GM21381 (cell line): Measurements from ENCODE around the gene BRD3OS.

ENCODE experiments used
- ATAC-seq: cut with Tn5 transposase; IDR thresholded peaks from one replicate; pipeline ENCODE4 v1.9.1; 2021; ENCODE audit warnings: mild to moderate bottlenecking, moderate library complexity; ENCODE audit not compliant: unreplicated experiment

BRD3OS gene

GRCh38 chr9:134031783-134032182, 6.5 kb downstream of the BRD3OS start:
- ATAC-seq: no peak

- ATAC-seq: no peak
These were observed 7.4 kb downstream of the BRD3OS start for GRCh38 chr9:134032456-134033222.

- no peak for ATAC-seq
These were observed 8.4 kb downstream of the BRD3OS start for GRCh38 chr9:134033516-134034214.

GRCh38 chr9:134034215-134035040, 9.1 kb downstream of the BRD3OS start:
- no peak for ATAC-seq

GRCh38 chr9:134035041-134036039, 10.1 kb downstream of the BRD3OS start:
- no peak for ATAC-seq

- no peak for ATAC-seq
These were observed 10.8 kb downstream of the BRD3OS start for GRCh38 chr9:134036130-134036529.

- ATAC-seq: no peak
These were observed 12.4 kb downstream of the BRD3OS start for GRCh38 chr9:134037641-134038040.

GRCh38 chr9:134039386-134040175, 14.3 kb downstream of the BRD3OS start:
- no peak for ATAC-seq

GRCh38 chr9:134040176-134040565, 14.9 kb downstream of the BRD3OS start:
- ATAC-seq: no peak

GRCh38 chr9:134040781-134041648, 15.7 kb downstream of the BRD3OS start:
- no peak for ATAC-seq

GRCh38 chr9:134041649-134041962, 16.3 kb downstream of the BRD3OS start:
- no peak for ATAC-seq

GRCh38 chr9:134043531-134043988, 18.3 kb downstream of the BRD3OS start:
- no peak for ATAC-seq

- ATAC-seq: no peak
These were observed 19.7 kb downstream of the BRD3OS start for GRCh38 chr9:134044944-134045343.

- ATAC-seq: no peak
These were observed 20.7 kb downstream of the BRD3OS start for GRCh38 chr9:134045841-134046544.

- ATAC-seq: no peak
These were observed 21.8 kb downstream of the BRD3OS start for GRCh38 chr9:134046894-134047681.

GRCh38 chr9:134047868-134048581, 22.7 kb downstream of the BRD3OS start:
- ATAC-seq: no peak

GRCh38 chr9:134048582-134048968, 23.3 kb downstream of the BRD3OS start:
- ATAC-seq: no peak
